SJCRH30 (cell line): ENCODE results near the gene CSNK1A1L. TPM values are rescaled to one million over a fixed set of nuclear protein-coding genes. Genes with fewer than 3 reads are reported as not detected.

Experiments
- DNase-seq, 2 experiments: peaks; one replicate each; pipeline ENCODE4 v3.0.0-alpha.2; 2015 to 2020
- H3K27ac ChIP-seq: fragments of 250-450 bp; sonication (Bioruptor Pico); 2 replicates; pipeline ENCODE4 v1.5.1; 2020; ENCODE audit warnings: mild to moderate bottlenecking, moderate library complexity
- H3K27me3 ChIP-seq: fragments of 250-450 bp; sonication (Bioruptor Pico); 2 replicates; pipeline ENCODE4 v1.5.1; 2020; ENCODE audit warnings: mild to moderate bottlenecking, moderate library complexity
- H3K36me3 ChIP-seq: fragments of 250-450 bp; sonication (Bioruptor Pico); 2 replicates; pipeline ENCODE4 v1.5.1; 2020; ENCODE audit warnings: mild to moderate bottlenecking, moderate library complexity
- H3K4me1 ChIP-seq: fragments of 250-450 bp; sonication (Bioruptor Pico); 2 replicates; pipeline ENCODE4 v1.5.1; 2020; ENCODE audit warnings: mild to moderate bottlenecking, moderate library complexity
- H3K4me3 ChIP-seq: fragments of 250-450 bp; sonication (Bioruptor Pico); 2 replicates; pipeline ENCODE4 v1.5.1; 2020; ENCODE audit warnings: mild to moderate bottlenecking, moderate library complexity
- H3K9me3 ChIP-seq: fragments of 250-450 bp; sonication (Bioruptor Pico); replicated peaks from 2 replicates; pipeline ENCODE4 v1.5.1; 2020; ENCODE audit warnings: mild to moderate bottlenecking, moderate library complexity
- total RNA-seq: library from RNA; depleted of rRNA; stranded (reverse); fragments of >200 nt; shearing (Covaris generic); gene quantifications from 2 replicates; pipeline ENCODE4 v1.2.3, GENCODE V29; 2014; rRNA removed

CSNK1A1L gene
- not detected in 2 replicates for total RNA-seq

GRCh38 chr13:37105251-37105714 lies at the start of gene CSNK1A1L:
CSNK1A1L (minus strand) TSS chr13:37105664; CDS start chr13:37105256, 408 bp downstream.
- 0 out of 2 replicates have a peak, but pooled peaks cover 4% of the 10 kb centered on the region for H3K27me3 ChIP-seq
- no peak within 1 kb of the TSS for H3K27ac ChIP-seq
- H3K9me3 ChIP-seq: no peaks in the 10 kb centered on the region
- no peaks in the 10 kb centered on the region for H3K36me3 ChIP-seq
- no peak within 1 kb of the TSS for H3K4me3 ChIP-seq
- DNase-seq: no peak
- no peaks in the 10 kb centered on the region for H3K4me1 ChIP-seq

GRCh38 chr13:37149380-37149779 lies 43.9 kb upstream of the CSNK1A1L start:
- Histone ChIP-seq H3K36me3 (0 out of 2 replicates have a peak, but pooled peaks cover 3% of the 10 kb centered on the region), H3K27me3 (no peaks in the 10 kb centered on the region), H3K4me3 (no peak overlapping the region), H3K27ac (no peak overlapping the region), H3K9me3 (peaks cover 4% of the 10 kb centered on the region; the same call in 1 of the 2 replicates), H3K4me1 (no peaks in the 10 kb centered on the region)
- no peak for DNase-seq

GRCh38 chr13:37148501-37148900 lies 43.0 kb upstream of the CSNK1A1L start:
- no peak overlapping the region for H3K27ac ChIP-seq
- no peak overlapping the region for H3K4me3 ChIP-seq
- H3K36me3 ChIP-seq: 0 out of 2 replicates have a peak, but pooled peaks cover 3% of the 10 kb centered on the region
- H3K27me3 ChIP-seq: no peaks in the 10 kb centered on the region
- H3K9me3 ChIP-seq: 0 out of 2 replicates have a peak, but pooled peaks cover 4% of the 10 kb centered on the region
- no peaks in the 10 kb centered on the region for H3K4me1 ChIP-seq
- DNase-seq: no peak

GRCh38 chr13:37144661-37145060 lies 39.2 kb upstream of the CSNK1A1L start:
- H3K27ac ChIP-seq: no peak overlapping the region
- no peak for DNase-seq
- no peak overlapping the region for H3K4me3 ChIP-seq
- H3K27me3 ChIP-seq: no peaks in the 10 kb centered on the region
- H3K9me3 ChIP-seq: peaks cover 4% of the 10 kb centered on the region; the same call in 1 of the 2 replicates
- no peaks in the 10 kb centered on the region for H3K4me1 ChIP-seq
- 0 out of 2 replicates have a peak, but pooled peaks cover 3% of the 10 kb centered on the region for H3K36me3 ChIP-seq

DNA sequence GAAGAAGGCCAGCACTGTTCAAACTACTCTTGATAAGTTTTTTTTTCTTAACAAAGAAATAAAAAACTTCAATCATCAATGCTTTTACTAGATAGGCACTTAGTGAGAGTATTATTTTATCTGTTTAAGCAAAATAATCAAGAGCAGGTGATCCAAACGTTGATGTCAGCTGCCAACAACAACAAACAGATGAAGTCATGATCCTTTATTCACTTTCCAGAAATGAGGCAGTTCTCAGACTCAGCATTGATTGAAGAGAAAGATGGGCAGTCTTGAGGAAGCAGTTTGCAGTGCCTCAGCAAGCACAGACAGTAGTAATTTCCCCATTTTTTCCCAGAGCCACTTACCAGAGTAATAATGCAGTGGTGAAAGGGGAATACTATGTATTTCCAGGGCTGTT lies 38.4 kb upstream of the CSNK1A1L start:
- Histone ChIP-seq H3K4me3 (no peak overlapping the region), H3K4me1 (no peaks in the 10 kb centered on the region), H3K27me3 (no peaks in the 10 kb centered on the region), H3K36me3 (0 out of 2 replicates have a peak, but pooled peaks cover 3% of the 10 kb centered on the region), H3K27ac (no peak overlapping the region), H3K9me3 (peaks cover 4% of the 10 kb centered on the region; the same call in 1 of the 2 replicates)
- DNase-seq: no peak

DNA sequence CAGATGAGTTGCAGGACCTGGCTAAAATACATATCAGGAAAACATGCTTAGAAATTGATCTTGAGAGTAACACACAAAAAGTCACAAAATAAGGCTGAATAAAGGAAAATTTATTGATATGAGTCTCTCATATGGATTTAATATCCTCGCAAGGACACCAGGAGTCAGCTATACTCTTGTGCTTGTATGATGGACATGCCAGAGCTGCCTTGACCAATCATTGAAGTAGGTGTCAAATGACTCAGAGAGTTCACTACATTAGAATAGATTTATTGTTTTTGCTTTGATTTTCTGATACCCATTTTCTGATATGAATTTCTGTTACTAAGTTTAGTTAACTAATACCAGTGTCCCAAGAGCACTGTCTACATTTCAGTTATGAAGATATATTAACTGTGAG lies 37.4 kb upstream of the CSNK1A1L start:
- H3K27ac ChIP-seq: no peak overlapping the region
- H3K9me3 ChIP-seq: peaks cover 2% of the 10 kb centered on the region; the same call in 1 of the 2 replicates
- peaks cover 7% of the 10 kb centered on the region for H3K4me1 ChIP-seq
- no peaks in the 10 kb centered on the region for H3K27me3 ChIP-seq
- no peak for DNase-seq
- no peak overlapping the region for H3K4me3 ChIP-seq
- 0 out of 2 replicates have a peak, but pooled peaks cover 3% of the 10 kb centered on the region for H3K36me3 ChIP-seq

DNA sequence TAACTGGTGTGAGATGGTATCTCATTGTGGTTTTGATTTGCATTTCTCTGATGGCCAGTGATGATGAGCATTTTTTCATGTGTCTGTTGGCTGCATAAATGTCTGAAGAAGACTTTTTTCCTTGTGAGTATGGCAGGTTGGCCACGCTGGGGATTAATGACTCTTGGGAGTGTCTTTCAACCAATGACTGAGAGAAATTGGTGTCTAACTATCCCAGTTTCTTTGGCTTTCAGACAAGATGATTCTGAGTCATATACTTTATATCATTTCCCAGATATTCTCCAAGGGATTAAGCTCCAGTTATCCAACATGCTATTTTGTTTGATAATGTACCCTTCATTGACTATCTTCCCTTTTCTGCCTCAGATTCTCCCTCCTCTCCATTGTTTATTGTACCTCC lies 35.5 kb upstream of the CSNK1A1L start:
- DNase-seq: no peak
- H3K4me3 ChIP-seq: no peak overlapping the region
- H3K27ac ChIP-seq: no peak overlapping the region
- no peaks in the 10 kb centered on the region; the same call in 1 of the 2 replicates for H3K9me3 ChIP-seq
- H3K4me1 ChIP-seq: peaks cover 7% of the 10 kb centered on the region
- H3K36me3 ChIP-seq: 0 out of 2 replicates have a peak, but pooled peaks cover 3% of the 10 kb centered on the region
- no peaks in the 10 kb centered on the region for H3K27me3 ChIP-seq

DNA sequence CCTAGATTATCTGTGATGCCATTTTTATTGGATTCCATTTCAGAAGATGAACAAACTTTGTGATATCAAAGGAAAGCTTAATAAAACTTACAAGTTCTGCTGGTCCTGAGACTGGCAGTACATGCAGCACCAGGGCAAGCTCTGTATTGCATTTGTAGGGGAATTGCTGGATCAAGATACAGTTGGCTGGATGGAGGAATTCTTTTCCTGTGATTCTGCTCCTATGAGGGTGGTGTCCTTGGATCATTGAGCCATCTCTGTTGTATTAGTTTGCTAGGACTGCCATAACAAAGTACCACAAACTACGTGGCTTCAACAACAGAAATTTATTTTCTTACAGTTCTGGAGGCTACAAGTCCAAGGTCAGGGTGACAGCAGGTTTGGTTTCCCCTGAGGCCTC lies 33.9 kb upstream of the CSNK1A1L start:
- Histone ChIP-seq H3K36me3 (no peaks in the 10 kb centered on the region), H3K27me3 (no peaks in the 10 kb centered on the region), H3K4me3 (no peak overlapping the region), H3K4me1 (peaks cover 11% of the 10 kb centered on the region), H3K9me3 (no peaks in the 10 kb centered on the region; the same call in 1 of the 2 replicates), H3K27ac (no peak overlapping the region)
- DNase-seq: no peak

- DNase-seq: no peak
- no peak overlapping the region for H3K27ac ChIP-seq
- no peak overlapping the region for H3K4me3 ChIP-seq
- peaks cover 13% of the 10 kb centered on the region for H3K4me1 ChIP-seq
- H3K36me3 ChIP-seq: no peaks in the 10 kb centered on the region
- no peaks in the 10 kb centered on the region; the same call in 1 of the 2 replicates for H3K9me3 ChIP-seq
- no peaks in the 10 kb centered on the region for H3K27me3 ChIP-seq
Measured at GRCh38 chr13:37138926-37139325, 33.5 kb upstream of the CSNK1A1L start.

GRCh38 chr13:37138169-37138568 lies 32.7 kb upstream of the CSNK1A1L start:
- DNase-seq: peak; percentile 33 to 53
- no peaks in the 10 kb centered on the region for H3K27me3 ChIP-seq

DNA sequence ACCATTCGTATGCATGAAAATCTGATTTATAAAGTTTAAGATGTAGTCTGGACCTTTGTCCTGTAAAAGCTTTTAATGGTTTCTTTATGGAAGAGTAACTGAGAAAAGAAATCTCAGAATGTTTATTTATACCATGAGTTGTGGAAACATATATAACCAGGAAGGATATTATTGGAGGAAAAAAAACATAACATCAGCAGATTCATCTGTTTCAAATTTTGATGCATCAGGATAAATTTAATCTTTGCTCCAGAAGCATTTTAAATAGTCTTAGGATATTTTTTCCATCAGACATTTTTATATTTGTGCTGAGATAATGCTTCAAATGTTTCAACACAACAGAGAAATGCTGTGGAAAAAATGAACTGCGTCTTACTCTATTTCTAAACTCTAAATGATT lies 31.2 kb upstream of the CSNK1A1L start:
- H3K36me3 ChIP-seq: no peaks in the 10 kb centered on the region
- H3K27me3 ChIP-seq: no peaks in the 10 kb centered on the region
- no peak for DNase-seq
- no peak overlapping the region for H3K4me3 ChIP-seq
- H3K27ac ChIP-seq: no peak overlapping the region
- no peaks in the 10 kb centered on the region; the same call in 1 of the 2 replicates for H3K9me3 ChIP-seq
- H3K4me1 ChIP-seq: peaks cover 13% of the 10 kb centered on the region

More at GRCh38 chr13:37138169-37138568, 32.7 kb upstream of the CSNK1A1L start:
- Histone ChIP-seq H3K4me1 (peaks cover 13% of the 10 kb centered on the region), H3K36me3 (no peaks in the 10 kb centered on the region), H3K4me3 (no peak overlapping the region), H3K9me3 (no peaks in the 10 kb centered on the region; the same call in 1 of the 2 replicates), H3K27ac (no peak overlapping the region)

GRCh38 chr13:37136187-37136586 lies 30.7 kb upstream of the CSNK1A1L start:
- no peaks in the 10 kb centered on the region; the same call in 1 of the 2 replicates for H3K9me3 ChIP-seq
- no peaks in the 10 kb centered on the region for H3K27me3 ChIP-seq
- no peak overlapping the region for H3K4me3 ChIP-seq
- H3K36me3 ChIP-seq: no peaks in the 10 kb centered on the region
- H3K4me1 ChIP-seq: peaks cover 13% of the 10 kb centered on the region
- DNase-seq: no peak
- H3K27ac ChIP-seq: no peak overlapping the region

DNA sequence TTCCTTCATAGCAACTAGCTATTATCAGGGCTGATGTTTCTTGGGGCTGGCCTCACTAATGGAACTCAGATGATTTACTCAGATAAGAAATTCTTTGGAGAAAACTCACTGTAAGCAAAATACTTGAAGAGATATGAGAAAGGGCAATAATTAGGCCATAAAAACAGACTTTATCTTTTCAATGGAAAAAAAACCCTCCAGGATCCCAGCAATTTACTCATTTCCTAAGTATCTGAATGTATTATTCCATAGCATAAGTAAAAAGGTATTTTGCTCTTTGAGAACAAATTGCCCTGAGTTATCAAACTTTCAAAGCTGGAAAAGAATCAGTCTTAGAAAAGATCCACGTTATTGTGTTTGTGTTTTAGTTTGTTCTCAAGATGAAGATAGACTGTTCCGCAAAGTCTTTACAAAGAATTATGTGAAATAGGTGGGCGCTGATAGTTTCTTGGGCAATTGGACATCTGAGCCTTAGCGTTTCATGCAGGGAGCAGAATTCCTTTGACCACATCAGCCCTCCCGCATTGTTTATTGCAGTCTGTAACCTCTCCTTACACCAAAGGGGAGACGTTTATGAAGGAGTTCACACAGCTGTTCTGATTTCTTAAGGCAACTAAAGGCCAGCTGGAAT lies 29.1 kb upstream of the CSNK1A1L start:
- Histone ChIP-seq H3K9me3 (no peaks in the 10 kb centered on the region), H3K4me3 (no peak overlapping the region), H3K27me3 (no peaks in the 10 kb centered on the region), H3K36me3 (no peaks in the 10 kb centered on the region), H3K27ac (no peak overlapping the region), H3K4me1 (peaks cover 13% of the 10 kb centered on the region)
- peak; percentile 27 to 65 for DNase-seq

DNA sequence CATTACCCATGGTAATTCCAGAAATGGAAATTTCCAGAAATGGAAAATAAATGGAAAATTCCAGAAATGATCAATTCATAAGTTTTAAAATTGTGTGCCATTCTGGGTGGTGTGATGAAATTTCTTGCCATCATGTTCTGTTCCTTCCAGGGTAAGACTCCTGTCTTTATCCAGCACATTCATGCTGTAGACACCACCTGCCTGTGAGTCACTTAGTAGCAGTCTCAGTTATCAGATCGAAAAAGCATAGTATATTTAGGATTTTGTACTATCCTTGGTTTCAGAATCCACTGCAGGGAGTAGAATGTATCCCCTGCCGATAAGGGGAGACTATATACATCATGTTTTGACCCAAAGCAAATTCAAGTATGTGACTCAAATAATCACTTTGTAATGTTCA lies 26.7 kb upstream of the CSNK1A1L start:
- H3K36me3 ChIP-seq: no peaks in the 10 kb centered on the region
- no peak overlapping the region for H3K27ac ChIP-seq
- no peak for DNase-seq
- no peak overlapping the region for H3K4me3 ChIP-seq
- no peaks in the 10 kb centered on the region for H3K27me3 ChIP-seq
- H3K4me1 ChIP-seq: peaks cover 11% of the 10 kb centered on the region; the same call in 1 of the 2 replicates
- H3K9me3 ChIP-seq: no peaks in the 10 kb centered on the region

GRCh38 chr13:37131092-37131491 lies 25.6 kb upstream of the CSNK1A1L start:
- Histone ChIP-seq H3K9me3 (no peaks in the 10 kb centered on the region), H3K27ac (no peak overlapping the region), H3K4me1 (peaks cover 18% of the 10 kb centered on the region; the same call in 1 of the 2 replicates), H3K36me3 (no peaks in the 10 kb centered on the region), H3K4me3 (no peak overlapping the region), H3K27me3 (no peaks in the 10 kb centered on the region)
- DNase-seq: no peak
